ENCODE data around the gene MLF2.
"Not testable (repeated sequence)": the region's sequence is repeated elsewhere in the genome, so short reads cannot be mapped to it uniquely, and the experiment has no call there.

MLF2 gene

DNA sequence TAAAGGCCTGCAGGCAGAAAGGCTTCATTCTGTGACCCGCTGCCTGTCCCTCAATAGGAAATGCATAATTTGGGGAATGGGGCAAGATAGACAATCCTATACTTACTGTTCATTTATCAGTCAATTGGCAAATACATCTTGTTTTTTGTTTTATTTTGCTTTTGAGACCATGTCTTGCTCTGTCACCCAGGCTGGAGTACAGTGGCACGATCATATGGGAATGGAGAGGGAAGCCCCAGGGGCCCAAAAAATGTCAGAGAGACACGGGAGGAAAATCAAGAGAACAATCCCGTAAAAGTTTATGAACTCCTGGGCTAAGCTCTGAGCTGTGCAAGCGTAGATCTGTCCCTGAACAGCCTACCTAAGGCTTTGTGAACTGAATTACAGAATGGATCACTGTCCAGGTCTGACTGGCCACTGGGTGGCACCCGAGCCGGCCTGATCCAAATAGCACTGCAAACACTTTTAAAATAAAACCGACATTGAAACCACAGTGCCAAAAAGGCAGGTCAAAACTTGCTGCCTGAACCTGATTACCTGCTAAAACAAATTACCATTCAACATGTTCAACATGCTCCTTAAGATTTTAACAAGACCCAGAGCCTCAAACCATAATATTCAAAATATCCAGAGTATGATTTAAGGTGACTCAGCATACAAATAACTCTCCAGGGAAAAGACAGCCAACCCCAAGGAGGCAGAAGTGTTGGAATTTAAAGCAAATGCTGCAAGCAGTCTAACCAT, 17.3 kb downstream of the MLF2 start:
- no peak overlapping the region for H3K27ac Mint-ChIP-seq
- H3K36me3 Mint-ChIP-seq = peaks cover 25% of the 10 kb centered on the region
- no peak overlapping the region for H3K4me3 Mint-ChIP-seq
- ATAC-seq = peak; percentile 57
- no peaks in the 10 kb centered on the region for H3K9me3 Mint-ChIP-seq
- no peaks in the 10 kb centered on the region for H3K27me3 Mint-ChIP-seq
- H3K4me1 Mint-ChIP-seq = peaks cover 12% of the 10 kb centered on the region

DNA sequence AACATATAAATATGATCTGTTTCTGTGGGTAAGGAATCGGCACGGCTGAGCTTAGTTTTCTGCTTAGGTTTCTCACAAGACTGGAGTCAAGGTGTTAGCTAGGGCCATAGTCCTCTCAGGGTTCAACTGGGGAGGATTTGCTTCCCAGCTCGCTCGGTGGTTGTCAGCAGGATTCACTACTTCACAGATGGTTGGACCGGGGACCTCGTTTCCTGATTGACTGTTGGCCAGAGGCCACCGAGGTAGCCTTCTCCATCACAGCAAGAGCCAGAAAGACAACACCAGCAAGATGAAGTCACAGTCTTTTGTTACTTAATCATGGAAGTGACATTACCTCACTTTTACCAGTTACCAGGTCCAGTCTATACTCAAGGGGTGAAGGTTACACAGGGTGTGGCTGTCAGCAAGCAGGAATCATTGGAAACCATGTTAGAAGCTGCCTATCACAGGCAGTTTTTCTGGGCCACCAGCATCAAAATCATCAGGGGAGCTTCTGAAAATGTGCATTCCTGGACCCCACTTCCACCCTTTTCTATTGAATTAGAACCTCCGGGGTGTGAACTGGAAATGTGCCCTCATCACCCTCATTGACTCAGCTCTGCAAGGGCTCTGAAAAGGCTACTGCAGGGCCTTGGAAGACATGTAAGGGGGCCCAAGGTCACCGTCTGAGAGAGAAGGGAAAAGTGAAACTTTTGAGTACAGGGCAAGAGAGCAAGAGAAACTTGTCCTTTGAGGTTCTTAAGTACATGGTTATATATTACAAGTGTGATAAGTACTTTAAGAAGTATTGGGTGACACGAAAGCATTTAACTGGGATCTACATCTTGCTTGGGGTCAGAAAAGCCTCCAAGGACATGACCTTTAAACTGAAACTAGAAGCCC, 18.2 kb downstream of the MLF2 start:
- Mint-ChIP-seq H3K4me1 (peaks cover 19% of the 10 kb centered on the region), H3K4me3 (no peak overlapping the region), H3K27ac (no peak overlapping the region), H3K36me3 (peaks cover 33% of the 10 kb centered on the region), H3K9me3 (no peaks in the 10 kb centered on the region), H3K27me3 (no peaks in the 10 kb centered on the region)
- ATAC-seq = no peak

DNA sequence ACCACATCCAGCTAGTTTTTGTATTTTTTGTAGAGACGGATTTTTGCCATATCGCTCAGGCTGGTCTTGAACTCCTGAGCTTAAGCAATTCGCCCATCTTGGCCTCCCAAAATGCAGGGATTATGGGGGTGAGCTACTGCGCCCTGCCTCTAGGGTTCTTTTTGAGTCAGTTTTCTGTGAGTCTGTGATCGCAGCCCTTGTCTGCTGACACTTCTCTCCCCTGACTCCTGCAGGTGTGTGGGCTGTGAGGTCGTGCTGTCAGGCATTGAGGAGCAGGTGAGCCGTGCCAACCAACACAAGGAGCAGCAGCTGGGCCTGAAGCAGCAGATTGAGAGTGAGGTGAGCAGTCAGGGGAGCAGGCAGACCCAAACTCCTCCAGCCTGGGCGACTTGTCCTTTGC, 22.8 kb downstream of the MLF2 start:
- Mint-ChIP-seq H3K27ac (no peak overlapping the region), H3K36me3 (peaks cover 55% of the 10 kb centered on the region), H3K9me3 (no peaks in the 10 kb centered on the region), H3K27me3 (no peaks in the 10 kb centered on the region), H3K4me1 (peaks cover 14% of the 10 kb centered on the region), H3K4me3 (no peak overlapping the region)
- ATAC-seq = no peak

DNA sequence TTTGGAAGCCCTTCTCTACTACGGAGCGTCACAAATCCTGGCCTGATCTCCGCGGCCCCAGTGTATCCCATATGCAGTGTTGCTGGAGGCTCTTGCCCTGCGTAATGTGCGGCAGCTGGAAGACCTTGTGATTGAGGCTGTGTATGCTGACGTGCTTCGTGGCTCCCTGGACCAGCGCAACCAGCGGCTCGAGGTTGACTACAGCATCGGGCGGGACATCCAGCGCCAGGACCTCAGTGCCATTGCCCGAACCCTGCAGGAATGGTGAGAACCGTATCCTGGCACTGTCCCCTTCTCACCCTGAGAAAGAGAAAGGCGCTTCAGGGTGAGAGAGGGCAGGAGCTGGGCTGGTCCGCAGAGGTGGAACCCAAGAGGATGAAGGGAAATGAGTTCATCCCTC, 23.8 kb downstream of the MLF2 start:
- no peak overlapping the region for H3K4me3 Mint-ChIP-seq
- ATAC-seq = no peak
- H3K27me3 Mint-ChIP-seq = no peaks in the 10 kb centered on the region
- H3K9me3 Mint-ChIP-seq = no peaks in the 10 kb centered on the region
- peaks cover 20% of the 10 kb centered on the region for H3K4me1 Mint-ChIP-seq
- H3K27ac Mint-ChIP-seq = no peak overlapping the region
- H3K36me3 Mint-ChIP-seq = peaks cover 55% of the 10 kb centered on the region

DNA sequence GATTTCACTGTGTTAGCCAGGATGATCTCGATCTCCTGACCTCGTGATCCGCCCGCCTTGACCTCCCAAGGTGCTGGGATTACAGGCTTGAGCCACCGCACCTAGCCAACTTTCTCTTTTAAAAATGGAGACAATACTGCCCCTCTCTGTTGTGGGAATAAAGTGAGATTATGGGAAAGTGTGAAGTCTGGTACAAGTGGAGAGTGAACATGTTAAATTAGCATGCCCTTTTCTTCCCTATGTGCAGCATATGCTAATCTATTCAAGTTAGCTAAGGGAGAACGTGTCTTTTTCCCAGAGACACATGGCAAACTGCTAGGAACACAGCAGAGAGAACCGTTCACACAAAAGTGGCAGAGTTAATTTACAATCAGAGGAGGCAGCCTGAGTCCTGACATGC, 27.6 kb downstream of the MLF2 start:
- H3K4me1 Mint-ChIP-seq = peaks cover 19% of the 10 kb centered on the region
- ATAC-seq = no peak
- no peaks in the 10 kb centered on the region for H3K27me3 Mint-ChIP-seq
- H3K36me3 Mint-ChIP-seq = peaks cover 34% of the 10 kb centered on the region
- H3K9me3 Mint-ChIP-seq = peaks cover 3% of the 10 kb centered on the region
- peak overlapping the region; percentile 92 for H3K4me3 Mint-ChIP-seq
- H3K27ac Mint-ChIP-seq = no peak overlapping the region

DNA sequence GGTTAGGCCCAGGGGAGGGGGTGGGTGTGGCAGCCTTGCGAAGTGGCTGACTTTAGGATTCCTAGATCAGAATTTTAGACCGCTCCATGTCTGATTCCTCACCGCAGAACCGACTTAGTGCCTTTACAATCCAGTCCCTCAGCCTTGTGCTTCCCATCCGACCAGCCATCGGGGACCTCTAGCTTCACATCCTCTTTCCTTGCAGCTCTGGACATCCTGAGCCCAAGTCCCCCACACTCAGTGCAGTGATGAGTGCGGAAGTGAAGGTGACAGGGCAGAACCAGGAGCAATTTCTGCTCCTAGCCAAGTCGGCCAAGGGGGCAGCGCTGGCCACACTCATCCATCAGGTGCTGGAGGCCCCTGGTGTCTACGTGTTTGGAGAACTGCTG, 28.5 kb downstream of the MLF2 start:
- Mint-ChIP-seq H3K36me3 (peaks cover 24% of the 10 kb centered on the region), H3K4me1 (peaks cover 15% of the 10 kb centered on the region), H3K9me3 (peaks cover 3% of the 10 kb centered on the region), H3K27ac (peak overlapping the region; percentile 90), H3K27me3 (no peaks in the 10 kb centered on the region), H3K4me3 (peak overlapping the region; percentile 92)
- peak; percentile 58 for ATAC-seq

DNA sequence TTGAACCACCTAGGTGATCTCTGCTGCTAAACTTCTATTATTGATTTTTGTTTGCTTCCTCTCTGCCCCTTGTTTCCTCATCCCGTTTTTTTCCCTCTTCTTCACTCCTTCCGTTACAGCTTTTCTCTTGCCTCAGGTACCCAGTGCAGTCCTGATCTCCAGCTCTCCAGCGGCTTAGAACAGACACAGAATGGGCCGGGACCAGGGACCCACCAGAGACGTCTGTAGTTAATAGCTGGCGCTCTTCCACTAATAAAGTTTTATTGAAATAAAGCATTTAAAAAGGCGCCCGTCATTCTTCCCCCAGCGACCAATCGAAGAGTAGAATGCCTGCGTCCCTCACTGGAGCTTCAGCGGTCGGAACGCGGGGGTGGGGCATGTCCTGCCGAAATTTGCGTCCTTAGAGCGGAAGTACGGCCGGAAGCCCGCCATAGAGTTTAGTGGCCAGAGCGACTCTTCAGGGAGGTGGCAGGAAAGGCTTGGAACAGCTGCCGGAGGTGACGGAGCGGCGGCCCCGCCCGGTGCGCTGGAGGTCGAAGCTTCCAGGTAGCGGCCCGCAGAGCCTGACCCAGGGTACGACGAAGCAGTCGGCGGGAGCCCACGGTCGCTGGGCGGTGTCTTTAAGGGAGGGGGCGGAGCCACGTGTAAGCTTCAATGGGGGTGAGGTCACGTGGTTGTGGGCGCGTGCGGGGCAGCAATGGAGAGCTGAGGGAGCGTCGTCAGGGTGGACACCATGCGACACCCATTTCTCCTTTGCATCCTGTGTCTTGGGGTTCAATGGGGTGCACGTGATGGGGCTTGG, 29.1 kb downstream of the MLF2 start, which contains the start of gene COPS7A:
Gene COPS7A (plus strand): TSS at position 440 of the 802 bp plus-strand sequence. CDS start 611 bp downstream, outside the sequence.
- peaks cover 3% of the 10 kb centered on the region for H3K9me3 Mint-ChIP-seq
- H3K27ac Mint-ChIP-seq = peak within 1 kb of the TSS; percentile 90
- H3K4me3 Mint-ChIP-seq = peak within 1 kb of the TSS; percentile 92
- ATAC-seq = peak; percentile 99
- peaks cover 18% of the 10 kb centered on the region for H3K36me3 Mint-ChIP-seq
- H3K4me1 Mint-ChIP-seq = peaks cover 15% of the 10 kb centered on the region
- no peaks in the 10 kb centered on the region for H3K27me3 Mint-ChIP-seq

DNA sequence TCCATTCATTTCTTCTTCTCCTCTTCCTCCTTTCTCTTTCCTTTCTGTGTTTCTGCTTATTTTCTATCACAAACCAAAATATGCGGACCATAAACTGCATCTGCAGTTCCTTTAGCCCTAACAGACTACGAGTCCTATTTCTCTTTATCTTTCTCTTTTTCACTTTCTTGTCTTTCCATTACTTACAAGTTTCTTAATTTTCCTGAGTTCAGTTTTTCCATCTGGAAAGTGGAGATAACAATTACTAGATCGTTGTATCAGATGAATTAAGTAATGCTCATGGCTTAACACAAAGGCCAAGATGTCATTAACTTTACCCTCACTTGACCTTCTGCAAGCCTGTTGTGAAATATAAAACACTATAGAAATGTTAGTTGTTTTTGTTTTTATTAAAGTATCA, 30.1 kb downstream of the MLF2 start:
- Mint-ChIP-seq H3K27me3 (no peaks in the 10 kb centered on the region), H3K9me3 (peaks cover 3% of the 10 kb centered on the region), H3K4me3 (no peak overlapping the region), H3K27ac (no peak overlapping the region), H3K4me1 (peaks cover 15% of the 10 kb centered on the region), H3K36me3 (peaks cover 9% of the 10 kb centered on the region)
- ATAC-seq = no peak

DNA sequence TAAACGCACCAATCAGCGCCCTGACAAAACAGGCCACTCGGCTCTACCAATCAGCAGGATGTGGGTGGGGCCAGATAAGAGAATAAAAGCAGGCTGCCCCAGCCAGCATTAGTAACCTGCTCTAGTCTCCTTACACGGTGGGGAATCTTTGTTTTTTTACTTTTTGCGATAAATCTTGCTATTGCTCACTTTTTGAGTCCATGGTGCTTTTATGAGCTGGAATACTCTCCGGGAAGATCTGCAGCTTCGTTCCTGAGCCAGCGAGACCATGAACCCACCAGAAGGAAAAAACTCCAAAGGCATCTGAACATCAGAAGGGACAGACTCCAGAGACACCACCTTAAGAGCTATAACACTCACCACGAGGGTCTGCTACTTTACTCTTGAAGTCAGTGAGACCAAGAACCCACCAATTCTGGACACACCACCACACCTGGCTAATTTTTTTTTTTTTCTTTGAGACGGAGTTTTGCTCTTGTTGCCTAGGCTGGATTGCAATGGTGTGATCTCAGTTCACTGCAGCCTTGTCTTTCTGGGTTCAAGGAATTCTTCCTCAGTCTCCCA, 36.0 kb downstream of the MLF2 start:
- H3K36me3 Mint-ChIP-seq = no peaks in the 10 kb centered on the region
- H3K27ac Mint-ChIP-seq = no peak overlapping the region
- H3K27me3 Mint-ChIP-seq = peaks cover 15% of the 10 kb centered on the region
- no peaks in the 10 kb centered on the region for H3K9me3 Mint-ChIP-seq
- H3K4me3 Mint-ChIP-seq = no peak overlapping the region
- no peaks in the 10 kb centered on the region for H3K4me1 Mint-ChIP-seq
- ATAC-seq = no peak

DNA sequence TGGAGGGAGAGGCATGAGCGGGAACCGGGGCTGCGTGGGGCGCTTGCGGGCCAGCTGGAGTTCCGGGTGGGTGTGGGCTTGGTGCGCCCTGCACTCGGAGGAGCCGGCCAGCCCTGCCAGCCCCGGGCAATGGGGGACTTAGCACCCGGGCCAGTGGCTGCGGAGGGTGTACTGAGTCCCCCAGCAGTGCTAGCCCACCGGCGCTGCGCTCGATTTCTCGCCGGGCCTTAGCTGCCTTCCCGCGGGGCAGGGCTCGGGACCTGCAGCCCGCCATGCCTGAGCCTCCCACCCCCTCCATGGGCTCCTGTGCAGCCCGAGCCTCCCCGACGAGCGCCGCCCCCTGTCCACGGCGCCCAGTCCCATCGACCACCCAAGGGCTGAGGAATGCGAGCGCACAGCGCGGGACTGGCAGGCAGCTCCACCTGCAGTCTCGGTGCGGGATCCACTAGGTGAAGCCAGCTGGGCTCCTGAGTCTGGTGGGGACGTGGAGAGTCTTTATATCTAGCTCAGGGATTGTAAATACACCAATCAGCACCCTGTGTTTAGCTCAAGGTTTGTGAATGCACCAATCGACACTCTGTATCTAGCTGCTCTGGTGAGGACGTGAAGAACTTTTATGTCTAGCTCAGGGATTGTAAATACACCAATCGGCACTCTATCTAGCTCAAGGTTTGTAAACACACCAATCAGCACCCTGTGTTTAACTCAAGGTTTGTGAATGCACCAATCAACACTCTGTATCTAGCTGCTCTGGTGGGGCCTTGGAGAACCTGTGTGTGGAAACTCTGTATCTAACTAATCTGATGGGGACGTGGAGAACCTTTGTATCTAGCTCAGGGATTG, 36.7 kb downstream of the MLF2 start:
- not testable (repeated sequence) for H3K27ac Mint-ChIP-seq, H3K36me3 Mint-ChIP-seq, H3K4me3 Mint-ChIP-seq, ATAC-seq, H3K9me3 Mint-ChIP-seq, H3K4me1 Mint-ChIP-seq
- peaks cover 15% of the 10 kb centered on the region for H3K27me3 Mint-ChIP-seq

DNA sequence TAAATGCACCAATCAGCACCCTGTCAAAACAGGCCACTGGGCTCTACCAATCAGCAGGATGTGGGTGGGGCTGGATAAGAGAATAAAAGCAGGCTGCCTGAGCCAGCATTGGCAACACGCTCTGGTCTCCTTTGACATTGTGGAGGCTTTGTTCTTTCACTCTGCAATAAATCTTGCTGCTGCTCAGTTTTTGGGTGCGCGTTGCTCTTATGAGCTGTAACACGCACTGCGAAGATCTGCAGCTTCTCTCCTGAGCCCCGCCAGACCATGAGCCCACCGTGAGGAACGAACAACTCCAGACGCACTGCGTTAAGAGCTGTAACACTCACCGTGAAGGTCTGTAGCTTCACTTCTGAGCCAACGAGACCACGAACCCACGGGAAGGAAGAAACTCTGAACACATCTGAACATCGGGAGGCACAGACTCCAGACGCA, 44.0 kb downstream of the MLF2 start:
- no peak overlapping the region for H3K4me3 Mint-ChIP-seq
- H3K27me3 Mint-ChIP-seq = peaks cover 50% of the 10 kb centered on the region
- no peak for ATAC-seq
- H3K4me1 Mint-ChIP-seq = peaks cover 6% of the 10 kb centered on the region
- no peak overlapping the region for H3K27ac Mint-ChIP-seq
- H3K36me3 Mint-ChIP-seq = no peaks in the 10 kb centered on the region
- no peaks in the 10 kb centered on the region for H3K9me3 Mint-ChIP-seq

DNA sequence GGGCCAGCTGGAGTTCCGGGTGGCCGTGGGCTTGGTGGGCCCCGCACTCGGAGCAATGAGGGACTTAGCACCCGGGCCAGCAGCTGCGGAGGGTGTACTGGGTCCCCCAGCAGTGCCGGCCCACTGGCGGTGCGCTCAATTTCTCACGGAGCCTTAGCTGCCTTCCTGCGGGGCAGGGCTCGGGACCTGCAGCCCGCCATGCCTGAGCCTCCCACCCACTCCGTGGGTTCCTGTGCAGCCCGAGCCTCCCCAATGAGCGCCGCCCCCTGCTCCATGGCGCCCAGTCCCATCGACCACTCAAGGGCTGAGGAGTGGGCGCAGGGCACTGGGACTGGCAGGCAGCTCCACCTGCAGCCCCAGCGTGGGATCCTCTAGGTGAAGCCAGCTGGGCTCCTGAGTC, 44.6 kb downstream of the MLF2 start:
- H3K9me3 Mint-ChIP-seq, H3K4me3 Mint-ChIP-seq, H3K4me1 Mint-ChIP-seq, H3K27ac Mint-ChIP-seq, ATAC-seq, H3K36me3 Mint-ChIP-seq: not testable (repeated sequence)
- peaks cover 56% of the 10 kb centered on the region for H3K27me3 Mint-ChIP-seq

DNA sequence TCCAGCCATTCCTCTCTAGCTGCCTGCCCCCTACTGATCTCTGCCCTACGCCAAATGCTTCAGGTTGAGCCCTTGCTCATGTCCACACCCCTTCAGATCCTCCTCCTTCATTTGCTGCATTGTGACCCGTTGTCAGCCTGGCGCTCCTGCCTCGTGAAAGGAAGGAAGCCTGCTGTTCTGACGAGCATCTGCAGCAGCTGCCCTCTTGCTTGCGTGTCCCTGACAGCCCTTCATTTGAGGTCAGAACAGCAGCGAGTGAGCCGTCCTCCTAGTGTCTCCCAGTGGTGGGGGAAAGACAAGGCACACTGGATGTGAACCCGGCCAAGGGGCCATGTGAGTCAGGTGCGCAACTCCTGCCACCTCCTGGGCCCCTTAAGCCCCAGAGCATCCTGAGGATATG, 49.3 kb downstream of the MLF2 start:
- ATAC-seq = no peak
- no peak overlapping the region for H3K27ac Mint-ChIP-seq
- peaks cover 3% of the 10 kb centered on the region for H3K9me3 Mint-ChIP-seq
- peaks cover 20% of the 10 kb centered on the region for H3K4me1 Mint-ChIP-seq
- peaks cover 77% of the 10 kb centered on the region for H3K27me3 Mint-ChIP-seq
- H3K4me3 Mint-ChIP-seq = no peak overlapping the region
- peaks cover 6% of the 10 kb centered on the region for H3K36me3 Mint-ChIP-seq

DNA sequence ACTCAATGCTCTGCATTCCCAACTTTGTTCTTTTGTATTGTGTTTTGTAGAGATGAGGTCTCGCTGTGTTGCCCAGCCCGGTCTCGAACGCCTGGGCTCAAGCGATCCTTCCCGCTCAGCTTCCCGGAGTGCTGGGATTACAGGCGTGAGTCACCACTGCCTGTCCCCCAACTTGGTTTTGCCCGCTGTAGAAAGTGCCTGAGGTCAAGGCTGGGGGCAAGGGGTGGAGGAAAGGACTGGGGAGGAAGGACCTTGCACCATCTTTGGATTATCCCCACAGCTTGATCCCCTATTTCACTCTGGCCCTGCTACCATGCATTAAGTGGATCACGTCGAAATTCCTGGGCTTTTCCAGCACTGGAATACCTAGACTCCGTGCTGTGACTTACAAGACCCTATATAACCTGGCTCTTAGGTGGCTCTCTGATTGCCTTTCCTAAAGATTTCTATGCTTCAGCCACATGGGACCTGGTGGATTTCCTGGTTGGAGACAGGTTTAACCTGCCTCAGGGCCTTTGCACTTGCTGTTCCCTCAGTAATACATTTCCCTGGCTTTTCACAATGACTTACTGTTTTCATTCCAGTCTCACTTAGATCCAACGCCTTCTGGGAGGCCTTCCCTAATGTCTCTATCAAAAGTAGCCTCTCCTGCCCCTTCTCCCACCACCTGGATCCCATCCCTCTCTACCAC, 51.7 kb downstream of the MLF2 start:
- ATAC-seq = no peak
- peaks cover 41% of the 10 kb centered on the region for H3K4me1 Mint-ChIP-seq
- H3K36me3 Mint-ChIP-seq = peaks cover 6% of the 10 kb centered on the region
- no peak overlapping the region for H3K27ac Mint-ChIP-seq
- peak overlapping the region; percentile 63 for H3K4me3 Mint-ChIP-seq
- H3K27me3 Mint-ChIP-seq = peaks cover 65% of the 10 kb centered on the region
- H3K9me3 Mint-ChIP-seq = peaks cover 3% of the 10 kb centered on the region
